SJCRH30 (cell line): ENCODE measurements around the gene AMELX. TPM values are rescaled to one million over a fixed set of nuclear protein-coding genes. Genes with fewer than 3 reads are reported as not detected.
A peak's percentile ranks its signal among the peaks of the same experiment; 100 is the strongest.

Experiments used
- DNase-seq, 2 experiments: peaks; one replicate each; pipeline ENCODE4 v3.0.0-alpha.2; 2015 to 2020
- H3K27ac ChIP-seq: fragments of 250-450 bp; sonication (Bioruptor Pico); 2 replicates; pipeline ENCODE4 v1.5.1; 2020; ENCODE audit warnings: mild to moderate bottlenecking, moderate library complexity
- H3K27me3 ChIP-seq: fragments of 250-450 bp; sonication (Bioruptor Pico); 2 replicates; pipeline ENCODE4 v1.5.1; 2020; ENCODE audit warnings: mild to moderate bottlenecking, moderate library complexity
- H3K36me3 ChIP-seq: fragments of 250-450 bp; sonication (Bioruptor Pico); 2 replicates; pipeline ENCODE4 v1.5.1; 2020; ENCODE audit warnings: mild to moderate bottlenecking, moderate library complexity
- H3K4me1 ChIP-seq: fragments of 250-450 bp; sonication (Bioruptor Pico); 2 replicates; pipeline ENCODE4 v1.5.1; 2020; ENCODE audit warnings: mild to moderate bottlenecking, moderate library complexity
- H3K4me3 ChIP-seq: fragments of 250-450 bp; sonication (Bioruptor Pico); 2 replicates; pipeline ENCODE4 v1.5.1; 2020; ENCODE audit warnings: mild to moderate bottlenecking, moderate library complexity
- H3K9me3 ChIP-seq: fragments of 250-450 bp; sonication (Bioruptor Pico); replicated peaks from 2 replicates; pipeline ENCODE4 v1.5.1; 2020; ENCODE audit warnings: mild to moderate bottlenecking, moderate library complexity
- total RNA-seq: library from RNA; depleted of rRNA; stranded (reverse); fragments of >200 nt; shearing (Covaris generic); gene quantifications from 2 replicates; pipeline ENCODE4 v1.2.3, GENCODE V29; 2014; rRNA removed

AMELX gene
- total RNA-seq, 1 experiment from 2014 or later = not detected

- H3K27me3 ChIP-seq = no peaks in the 10 kb centered on the region
- no peak overlapping the region for H3K4me3 ChIP-seq
- peak; percentile 17 to 41 for DNase-seq
- no peaks in the 10 kb centered on the region for H3K4me1 ChIP-seq
- no peaks in the 10 kb centered on the region for H3K9me3 ChIP-seq
- H3K27ac ChIP-seq = no peak overlapping the region
- no peaks in the 10 kb centered on the region for H3K36me3 ChIP-seq
Measured at GRCh38 chrX:11334165-11334564, 41.0 kb downstream of the AMELX start.

GRCh38 chrX:11336201-11336600 is 43.0 kb downstream of the AMELX start:
- Histone ChIP-seq H3K27ac (no peak overlapping the region), H3K9me3 (no peaks in the 10 kb centered on the region), H3K4me1 (no peaks in the 10 kb centered on the region), H3K4me3 (no peak overlapping the region), H3K36me3 (0 out of 2 replicates have a peak, but pooled peaks cover 2% of the 10 kb centered on the region), H3K27me3 (no peaks in the 10 kb centered on the region)
- no peak for DNase-seq

- Histone ChIP-seq H3K27me3 (no peaks in the 10 kb centered on the region), H3K9me3 (0 out of 2 replicates have a peak, but pooled peaks cover 2% of the 10 kb centered on the region), H3K27ac (no peak overlapping the region), H3K4me1 (no peaks in the 10 kb centered on the region), H3K36me3 (0 out of 2 replicates have a peak, but pooled peaks cover 2% of the 10 kb centered on the region), H3K4me3 (no peak overlapping the region)
- DNase-seq = no peak
Measured at GRCh38 chrX:11337292-11338009, 44.2 kb downstream of the AMELX start.

- no peaks in the 10 kb centered on the region for H3K27me3 ChIP-seq
- 0 out of 2 replicates have a peak, but pooled peaks cover 2% of the 10 kb centered on the region for H3K9me3 ChIP-seq
- no peak for DNase-seq
- H3K36me3 ChIP-seq = 0 out of 2 replicates have a peak, but pooled peaks cover 2% of the 10 kb centered on the region
- H3K27ac ChIP-seq = no peak overlapping the region
- no peaks in the 10 kb centered on the region for H3K4me1 ChIP-seq
- H3K4me3 ChIP-seq = no peak overlapping the region
Measured at GRCh38 chrX:11341274-11342201, 48.3 kb downstream of the AMELX start.

GRCh38 chrX:11342673-11343072 is 49.5 kb downstream of the AMELX start:
- DNase-seq = no peak
- no peak overlapping the region for H3K27ac ChIP-seq
- H3K9me3 ChIP-seq = 0 out of 2 replicates have a peak, but pooled peaks cover 2% of the 10 kb centered on the region
- no peaks in the 10 kb centered on the region for H3K27me3 ChIP-seq
- no peak overlapping the region for H3K4me3 ChIP-seq
- H3K36me3 ChIP-seq = 0 out of 2 replicates have a peak, but pooled peaks cover 2% of the 10 kb centered on the region
- no peaks in the 10 kb centered on the region for H3K4me1 ChIP-seq

GRCh38 chrX:11346121-11346682 is 53.0 kb downstream of the AMELX start:
- no peak overlapping the region for H3K27ac ChIP-seq
- no peaks in the 10 kb centered on the region for H3K36me3 ChIP-seq
- H3K9me3 ChIP-seq = 0 out of 2 replicates have a peak, but pooled peaks cover 2% of the 10 kb centered on the region
- H3K4me3 ChIP-seq = no peak overlapping the region
- DNase-seq = no peak
- no peaks in the 10 kb centered on the region for H3K4me1 ChIP-seq
- no peaks in the 10 kb centered on the region for H3K27me3 ChIP-seq

GRCh38 chrX:11347300-11347699 is 54.1 kb downstream of the AMELX start:
- Histone ChIP-seq H3K9me3 (no peaks in the 10 kb centered on the region), H3K4me1 (no peaks in the 10 kb centered on the region), H3K4me3 (no peak overlapping the region), H3K27ac (no peak overlapping the region), H3K27me3 (no peaks in the 10 kb centered on the region), H3K36me3 (no peaks in the 10 kb centered on the region)
- DNase-seq = no peak

GRCh38 chrX:11349020-11349419 is 55.8 kb downstream of the AMELX start:
- Histone ChIP-seq H3K27me3 (no peaks in the 10 kb centered on the region), H3K9me3 (no peaks in the 10 kb centered on the region), H3K36me3 (no peaks in the 10 kb centered on the region), H3K27ac (no peak overlapping the region), H3K4me1 (no peaks in the 10 kb centered on the region), H3K4me3 (no peak overlapping the region)
- DNase-seq = no peak

- no peak for DNase-seq
- Histone ChIP-seq H3K4me3 (no peak overlapping the region), H3K27me3 (no peaks in the 10 kb centered on the region), H3K4me1 (no peaks in the 10 kb centered on the region), H3K9me3 (no peaks in the 10 kb centered on the region), H3K36me3 (no peaks in the 10 kb centered on the region), H3K27ac (no peak overlapping the region)
Measured at GRCh38 chrX:11349661-11350337, 56.6 kb downstream of the AMELX start.

Other genes with a start within 250 kb of the AMELX start
- 58.9 and 63.2 TPM in 2 replicates for gene HCCS, start 182.1 kb upstream of the AMELX start, total RNA-seq